ENCODE data around the gene ASF1B.
"Not testable (repeated sequence)": the region's sequence is repeated elsewhere in the genome, so short reads cannot be mapped to it uniquely, and the experiment has no call there.

The ASF1B gene

DNA sequence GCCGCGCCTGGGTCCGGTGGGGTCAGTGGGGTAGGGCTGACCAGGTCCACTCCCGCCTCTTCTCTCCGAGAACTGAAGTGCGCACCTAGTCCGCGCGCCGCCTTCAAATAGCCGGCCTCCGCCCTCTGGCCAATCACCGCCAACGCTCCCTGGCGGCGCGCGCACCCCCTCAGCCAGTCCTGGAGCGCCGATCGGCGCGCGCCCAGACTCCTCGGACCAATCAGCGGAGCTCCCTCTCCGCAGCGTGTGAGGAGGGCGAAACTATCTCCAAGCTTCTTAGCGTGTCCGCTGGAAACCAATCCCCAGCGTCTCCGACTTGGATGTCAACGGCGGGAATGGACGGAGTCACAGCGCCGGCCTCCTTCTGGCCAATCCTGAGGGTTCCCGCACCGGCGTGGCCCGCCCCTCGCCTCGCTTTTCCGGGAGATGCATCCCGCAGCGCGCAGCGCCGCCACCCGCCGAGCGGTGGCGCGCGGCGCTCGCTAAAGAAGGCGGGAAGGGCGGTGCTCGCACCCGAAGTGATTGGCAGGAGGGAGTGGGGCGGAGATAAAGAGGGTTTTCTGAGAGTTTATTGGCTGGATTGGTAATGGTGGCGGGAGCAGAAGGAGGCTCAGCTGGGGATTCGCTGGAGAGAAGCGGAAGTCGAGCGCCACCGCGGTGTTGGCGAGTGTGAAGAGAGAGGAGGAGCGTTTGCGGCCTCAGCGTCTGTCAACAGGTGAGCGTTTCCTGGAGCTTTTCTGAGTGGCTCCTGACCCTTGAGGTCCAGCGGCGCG, at the start of gene ASF1B:
TSS of gene ASF1B (minus strand) at position 81 of the 773 bp plus-strand sequence. CDS start 133 bp downstream, outside the sequence.
- FAIRE-seq, result peak; percentile 98

DNA sequence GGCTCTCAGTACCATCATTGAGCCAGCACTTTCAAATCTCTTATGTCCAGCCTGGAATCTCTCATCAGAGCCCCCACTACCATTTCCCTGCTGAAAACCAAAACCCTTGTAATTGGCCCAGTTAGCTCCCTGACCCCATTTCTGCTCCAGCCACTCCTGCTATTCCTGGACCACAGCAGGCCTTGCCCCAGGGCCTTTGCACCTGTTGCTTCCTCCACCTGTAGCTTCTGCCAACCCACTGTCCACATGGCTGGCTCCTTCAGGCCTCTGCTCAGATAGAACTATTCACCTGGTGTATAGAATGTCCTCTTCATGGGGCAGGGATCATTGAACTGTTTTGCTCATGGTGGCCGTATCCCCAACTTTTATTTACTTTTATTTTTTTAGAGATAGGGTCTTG, 49.3 kb upstream of the ASF1B start:
- not testable (repeated sequence) for FAIRE-seq

DNA sequence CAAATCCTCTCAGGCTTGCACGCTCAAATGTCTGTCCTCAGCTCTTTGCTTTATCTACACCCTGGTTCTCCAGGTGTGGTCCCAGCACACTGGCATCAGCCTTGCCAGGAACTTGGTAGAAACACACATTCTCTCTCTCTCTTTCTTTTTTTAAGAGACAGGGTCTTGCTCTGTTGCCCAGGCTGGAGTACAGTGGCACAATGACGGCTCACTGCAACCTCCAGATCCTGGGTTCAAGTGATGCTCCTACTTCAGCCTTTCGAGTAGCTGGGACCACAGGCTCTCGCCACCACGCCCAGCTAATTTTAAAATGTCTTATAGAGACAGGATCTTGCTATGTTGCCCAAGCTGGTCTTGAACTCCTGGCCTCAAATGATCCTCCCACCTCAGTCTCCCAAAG, 48.8 kb upstream of the ASF1B start:
- FAIRE-seq, result no peak

DNA sequence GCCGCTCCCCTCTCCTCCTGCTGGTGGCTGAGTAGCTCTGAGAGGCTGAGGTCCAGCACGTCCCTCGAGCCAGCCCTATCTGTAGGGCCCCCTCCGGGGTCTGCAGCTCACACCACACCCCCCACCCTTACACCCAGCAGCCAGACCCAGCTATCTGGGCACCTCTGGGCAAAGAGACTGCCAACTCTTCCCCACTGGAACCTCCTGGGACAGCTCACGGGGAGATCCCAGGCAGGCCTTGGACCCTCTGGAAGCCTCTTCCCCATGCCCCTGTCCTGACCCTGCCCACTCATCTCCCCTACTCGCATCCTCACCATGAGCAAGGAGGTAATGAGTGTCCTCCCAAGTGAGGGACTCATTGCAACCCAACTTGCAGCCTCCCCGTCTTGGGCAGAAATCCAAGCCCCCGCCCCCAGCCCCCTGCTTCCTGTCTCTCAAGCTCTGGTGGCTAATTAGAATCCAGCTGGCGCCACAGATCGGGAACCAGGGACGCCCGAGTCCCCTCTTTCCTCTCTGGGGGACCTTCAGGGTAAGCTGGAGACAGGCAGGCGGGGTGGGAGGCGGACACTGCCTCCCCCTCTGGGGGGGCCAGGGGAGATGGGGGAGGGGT, 47.5 kb upstream of the ASF1B start:
- no peak for FAIRE-seq

DNA sequence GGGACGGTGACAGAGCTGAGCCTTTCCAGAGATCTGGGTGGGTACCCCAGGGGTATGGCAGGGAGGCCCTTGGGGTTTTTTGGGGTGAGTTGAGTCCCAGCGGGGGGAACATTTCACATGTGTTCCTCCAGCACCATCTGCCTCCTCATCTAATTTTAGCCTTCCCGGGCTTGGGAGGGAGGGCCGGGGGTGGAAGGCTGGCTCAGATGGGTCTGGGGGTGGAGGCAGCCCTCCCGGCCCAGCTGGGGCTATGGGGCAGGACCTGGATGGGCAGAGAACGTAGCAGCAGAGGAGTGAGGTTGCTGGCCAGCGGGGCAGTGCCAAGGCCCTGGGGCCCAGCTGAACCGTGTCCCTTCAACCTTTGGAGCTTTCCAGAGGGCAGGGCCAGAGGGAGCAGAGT, 46.1 kb upstream of the ASF1B start:
- no peak for FAIRE-seq

DNA sequence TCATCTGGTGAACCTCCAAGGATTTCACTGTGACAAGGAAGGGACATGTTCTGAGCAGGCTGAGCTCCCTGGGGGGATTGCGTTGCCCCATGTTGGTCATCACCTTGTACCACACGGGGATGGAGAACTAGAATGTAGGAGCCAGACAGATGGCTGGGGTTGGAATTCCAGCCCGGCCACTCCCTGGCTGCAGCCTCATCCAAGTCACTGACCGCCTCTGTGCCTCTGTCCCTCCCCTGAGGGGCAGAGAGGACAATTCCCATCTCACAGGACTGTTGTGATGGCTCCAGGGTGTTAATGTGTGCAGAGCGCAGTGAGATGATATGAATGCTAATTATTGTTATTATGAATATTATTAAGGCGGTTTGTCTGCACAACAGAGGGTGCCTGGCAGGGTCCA, 45.5 kb upstream of the ASF1B start:
- no peak for FAIRE-seq

DNA sequence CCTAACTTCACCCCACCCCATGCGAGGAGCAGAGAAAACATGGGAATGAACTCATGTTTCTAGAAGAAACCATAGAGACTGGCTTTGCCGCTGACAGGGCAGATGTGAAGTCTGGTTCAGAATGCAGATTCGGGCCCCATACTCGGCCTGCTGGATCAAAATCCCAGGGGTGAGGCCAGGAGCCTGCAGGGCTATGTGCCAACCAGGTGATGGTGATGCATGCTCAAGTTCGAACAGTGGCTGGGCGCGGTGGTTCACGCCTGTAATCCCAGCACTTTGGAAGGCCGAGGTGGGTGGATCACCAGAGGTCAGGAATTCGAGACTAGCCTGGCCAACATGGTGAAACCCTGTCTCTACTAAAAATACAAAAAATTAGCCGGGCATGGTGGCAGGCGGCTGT, 44.8 kb upstream of the ASF1B start:
- FAIRE-seq, result not testable (repeated sequence)

DNA sequence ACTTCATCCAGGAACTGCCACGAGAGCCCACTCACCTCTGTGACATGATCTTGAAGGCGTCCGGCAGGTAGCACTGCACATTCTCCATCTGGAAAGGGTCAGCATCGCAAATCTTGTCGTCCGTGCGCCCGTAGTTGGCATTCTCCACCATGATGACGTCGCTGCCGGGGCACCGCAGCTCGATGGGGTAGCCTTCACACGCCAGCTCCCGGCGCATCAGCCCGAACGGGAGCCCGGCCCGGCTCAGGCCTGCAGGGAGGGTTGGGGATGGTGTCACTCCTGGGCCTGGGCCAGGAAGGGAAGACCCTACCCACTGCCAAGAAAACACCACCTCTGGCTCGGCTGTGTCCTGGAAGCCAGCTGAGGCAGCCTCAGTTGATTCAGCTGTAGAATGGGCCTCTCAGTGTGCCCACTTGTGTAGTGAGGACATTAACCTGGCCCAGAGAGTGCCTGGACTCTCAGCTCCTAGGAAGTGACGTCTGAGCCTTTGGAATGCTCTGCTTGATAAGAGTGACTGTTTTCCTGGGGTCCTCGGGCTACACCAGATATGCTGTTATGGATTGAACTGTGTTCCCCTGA, 41.2 kb upstream of the ASF1B start:
- no peak for FAIRE-seq

DNA sequence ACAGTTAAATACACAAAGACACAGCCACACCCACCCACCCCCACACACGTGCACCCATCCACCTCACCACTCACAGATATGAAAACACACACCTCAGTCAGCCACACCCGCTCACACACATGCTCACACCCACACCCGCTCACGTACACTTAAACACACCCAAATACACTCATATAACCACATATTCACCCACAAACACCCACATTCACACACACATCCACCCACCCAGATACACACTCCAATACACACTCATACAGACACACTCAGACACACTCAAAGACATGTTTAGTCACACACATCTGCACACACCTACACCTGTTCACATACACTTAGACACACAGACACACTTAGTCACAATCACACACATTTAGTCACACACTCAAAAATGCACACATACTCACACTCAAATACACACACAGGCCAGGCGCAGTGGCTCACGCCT, 39.0 kb upstream of the ASF1B start:
- FAIRE-seq, result no peak

DNA sequence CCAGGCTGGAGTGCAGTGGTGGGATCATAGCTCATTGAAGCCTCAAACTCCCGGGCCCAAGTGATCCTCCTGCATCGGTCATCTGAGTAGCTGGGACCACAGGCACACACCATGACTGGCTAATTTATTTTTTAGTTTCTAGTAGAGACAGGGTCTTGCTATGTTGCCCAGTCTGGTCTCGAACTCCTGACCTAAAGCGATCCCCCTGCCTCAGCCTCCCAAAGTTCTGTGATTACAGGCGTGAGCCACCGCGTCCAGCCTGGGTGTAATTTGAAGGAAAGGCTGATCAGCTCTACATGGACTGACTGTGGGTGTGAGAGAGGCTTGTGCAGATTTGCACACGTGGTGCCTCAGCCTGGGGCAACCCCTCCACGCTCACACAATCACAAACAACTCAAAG, 38.5 kb upstream of the ASF1B start:
- no peak for FAIRE-seq

DNA sequence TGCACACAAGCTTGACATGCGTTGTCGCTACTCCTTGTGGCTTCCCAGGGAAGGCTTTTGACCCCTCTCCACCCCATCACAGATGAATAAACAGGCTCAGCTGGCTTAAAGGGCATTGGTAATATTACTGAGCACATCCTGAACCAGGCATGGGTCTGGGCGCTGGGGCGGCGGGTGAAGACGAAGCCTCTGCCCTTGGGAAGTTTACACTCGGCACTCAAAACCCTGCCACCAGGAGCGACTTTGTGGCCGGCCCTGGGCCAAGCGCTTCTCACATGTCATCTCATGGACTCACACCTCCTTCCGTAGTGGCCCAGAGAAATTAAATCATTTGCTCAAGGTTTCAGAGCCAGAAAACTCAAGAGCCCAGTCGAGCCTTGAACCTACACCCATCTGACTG, 32.6 kb upstream of the ASF1B start:
- FAIRE-seq, result no peak

DNA sequence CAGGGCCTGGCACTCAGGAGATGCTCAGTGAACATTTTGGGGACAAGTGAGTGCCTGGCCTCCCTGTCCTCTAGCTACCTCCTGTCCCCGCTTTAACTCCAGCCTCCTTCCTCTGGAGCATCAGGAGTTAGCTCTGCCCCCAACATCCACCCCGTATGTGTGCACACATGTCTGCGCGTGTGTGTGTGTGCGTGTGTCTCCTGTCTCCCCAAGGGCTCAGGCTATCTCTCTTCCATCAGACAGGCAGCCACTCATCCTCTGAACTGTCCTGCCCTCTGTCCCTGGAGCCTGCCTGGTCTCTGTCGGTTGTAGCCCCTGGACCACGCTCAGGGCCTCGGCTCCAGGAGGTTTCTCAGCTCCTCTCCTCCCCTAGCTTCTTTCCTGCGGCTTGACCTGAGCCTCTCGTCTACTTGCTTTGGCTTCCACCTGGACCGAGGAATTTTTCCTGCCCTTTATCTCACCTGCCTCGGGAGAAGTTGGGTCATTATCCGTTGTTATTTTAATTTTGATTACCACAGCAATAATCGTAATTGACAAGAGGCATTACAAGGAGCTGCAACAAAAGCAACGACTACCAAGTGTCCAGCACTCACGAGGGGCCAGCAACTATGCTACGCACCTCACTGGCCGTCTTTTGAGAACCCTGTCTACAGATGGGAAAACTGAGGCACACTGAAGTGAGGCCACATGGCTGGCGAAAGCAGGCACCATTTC, 32.0 kb upstream of the ASF1B start:
- FAIRE-seq, result no peak

DNA sequence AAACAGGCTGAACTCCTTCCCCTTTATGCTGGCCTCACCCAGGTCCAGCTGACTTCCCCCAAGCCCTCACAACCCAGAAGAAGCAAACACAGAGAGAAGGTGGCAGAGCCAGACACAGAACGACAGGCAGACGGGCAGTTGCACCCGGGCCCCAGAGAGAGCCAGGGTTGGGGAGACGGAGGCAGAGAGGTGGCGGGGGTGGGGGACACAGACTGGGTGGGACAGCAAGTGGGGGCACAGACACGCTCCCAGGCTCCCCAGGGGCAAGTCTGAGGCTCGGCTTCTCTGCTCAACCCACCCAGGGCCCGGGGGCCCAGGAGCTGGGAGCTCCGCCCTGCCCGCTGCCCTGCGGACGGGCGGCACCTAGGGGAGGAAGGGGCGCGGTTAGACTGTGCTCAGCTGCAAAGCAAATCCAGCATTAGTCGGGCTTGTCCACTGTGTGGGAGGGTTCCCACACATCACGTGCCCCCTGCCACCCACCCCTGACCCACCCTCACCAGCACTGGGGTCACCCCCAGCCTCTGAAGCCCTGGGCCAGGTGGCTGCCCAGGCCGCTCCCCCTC, 31.3 kb upstream of the ASF1B start:
- FAIRE-seq, result no peak

DNA sequence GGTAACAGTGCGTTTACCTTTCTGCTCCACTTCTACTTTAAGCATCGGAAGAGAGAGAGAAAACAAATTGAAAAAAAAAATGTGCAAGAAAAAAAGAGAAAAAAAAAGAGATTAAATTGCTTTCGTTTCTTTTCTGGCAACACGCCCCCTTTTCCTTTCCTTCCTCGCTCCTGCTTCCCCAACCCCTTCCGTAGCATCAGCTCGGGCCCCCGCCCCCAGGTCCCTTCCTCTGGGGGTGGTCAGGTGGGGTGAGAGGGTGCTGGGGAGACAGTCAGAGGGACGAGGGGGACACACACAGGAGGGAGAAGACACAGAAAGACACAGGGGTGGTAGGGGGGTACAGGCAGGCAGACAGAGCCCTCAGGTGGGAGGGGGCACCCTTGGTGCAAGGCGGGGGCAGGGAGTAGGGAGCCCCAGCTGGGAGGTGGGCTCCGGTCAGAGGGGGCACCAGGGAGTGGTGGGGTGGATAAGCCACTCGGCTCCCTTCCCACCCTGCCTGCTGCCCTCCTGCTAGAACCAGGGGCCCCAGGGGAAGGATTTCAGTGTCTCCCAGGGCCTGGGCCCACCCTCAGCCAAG, 30.7 kb upstream of the ASF1B start:
- FAIRE-seq, result no peak

DNA sequence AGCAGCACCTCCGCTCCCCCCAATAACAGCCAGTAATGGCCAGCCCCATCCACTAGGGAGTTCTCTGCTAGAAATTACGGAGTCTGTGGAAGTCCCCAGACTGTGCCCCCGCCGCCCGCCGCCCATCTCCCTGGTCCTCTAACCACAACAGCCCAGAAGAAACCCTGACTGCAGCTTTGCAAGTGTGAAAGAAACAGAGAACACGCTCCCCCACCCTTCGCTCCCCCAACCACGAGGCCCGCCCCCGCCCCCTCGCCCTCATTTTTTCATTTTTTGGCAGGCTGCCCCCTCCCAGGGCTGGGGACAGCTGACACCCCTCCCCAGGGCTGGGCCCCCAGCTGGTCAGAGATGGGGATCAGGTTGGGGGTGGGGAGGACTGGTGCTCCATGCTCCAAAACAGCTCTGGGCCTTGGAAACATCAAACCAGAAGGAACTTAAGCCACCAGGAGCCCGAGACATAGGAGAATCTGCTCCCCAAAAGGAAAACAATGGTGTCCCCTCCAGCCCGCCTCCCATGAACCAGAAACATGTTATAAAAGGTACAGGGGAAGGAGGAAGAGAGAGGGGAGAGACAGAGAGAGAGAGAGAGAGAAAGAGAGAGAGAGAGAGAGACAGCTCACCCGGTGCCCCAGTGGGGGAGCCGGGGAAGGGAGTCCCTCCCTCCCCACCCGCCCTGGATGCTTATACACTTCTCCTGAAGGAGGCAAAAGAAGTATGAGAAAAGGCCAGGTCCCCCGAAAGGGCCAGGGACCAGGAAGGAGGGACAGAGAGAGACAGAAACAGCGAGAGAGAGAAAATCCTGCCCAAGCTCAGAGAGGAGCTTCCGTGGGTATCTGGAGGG, 29.8 kb upstream of the ASF1B start:
- no peak for FAIRE-seq

DNA sequence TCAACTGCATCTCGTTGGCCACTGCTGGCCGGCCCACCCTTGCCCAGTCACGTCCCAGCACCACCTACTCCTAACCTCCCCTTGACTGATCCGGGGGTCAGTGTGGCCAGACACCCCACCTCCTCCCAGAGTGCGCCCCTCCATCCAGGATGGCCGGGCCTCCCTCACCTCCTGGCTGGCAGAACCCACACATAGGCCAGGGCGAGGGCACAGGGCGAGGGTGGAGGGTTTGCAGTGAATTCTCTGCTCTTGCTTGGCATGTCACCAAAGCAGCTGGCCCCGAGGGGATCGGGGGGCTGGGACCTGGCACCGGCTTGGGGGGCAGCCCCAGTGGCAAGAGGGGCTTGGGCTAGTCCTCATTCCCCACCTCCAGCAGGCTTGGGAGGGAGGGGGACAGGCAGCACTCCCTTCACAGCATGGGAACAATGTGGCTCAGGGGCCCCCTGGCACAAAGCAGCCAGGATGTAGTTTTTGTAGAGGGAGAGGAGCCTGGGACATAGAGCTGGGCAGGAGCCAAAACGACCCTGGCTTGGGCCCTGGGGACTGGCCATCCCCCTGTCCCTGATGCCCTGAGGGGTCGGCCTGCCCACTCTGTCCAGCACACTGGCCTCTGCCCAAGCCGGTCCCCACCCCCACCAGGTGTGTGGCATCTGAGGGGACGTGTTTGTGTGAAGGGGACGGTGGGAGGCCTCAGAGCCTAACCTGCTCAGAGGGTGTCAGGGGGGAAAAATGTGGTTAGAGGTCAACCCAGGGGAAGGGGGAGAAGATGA, 28.5 kb upstream of the ASF1B start:
- no peak for FAIRE-seq

DNA sequence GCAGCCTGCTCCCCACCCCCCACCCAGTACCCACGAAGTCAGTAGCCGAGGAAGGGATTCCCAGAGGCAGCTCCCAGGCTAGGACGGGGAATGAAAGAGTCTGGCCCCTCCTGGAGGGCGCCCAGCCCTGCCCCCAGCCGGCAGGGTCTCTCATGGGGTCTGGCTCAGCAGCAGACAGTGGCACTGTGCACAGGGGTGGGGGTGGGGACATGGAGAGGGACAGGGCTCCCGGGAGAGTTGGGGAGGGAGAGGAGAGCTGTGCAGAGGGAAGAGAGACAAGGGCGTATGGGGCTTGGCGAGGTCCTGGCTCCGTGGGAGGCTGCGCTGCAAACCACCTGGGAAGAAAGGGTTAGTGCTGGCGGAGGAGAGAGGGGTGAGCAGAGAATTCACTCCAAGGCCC, 27.7 kb upstream of the ASF1B start:
- FAIRE-seq, result no peak

DNA sequence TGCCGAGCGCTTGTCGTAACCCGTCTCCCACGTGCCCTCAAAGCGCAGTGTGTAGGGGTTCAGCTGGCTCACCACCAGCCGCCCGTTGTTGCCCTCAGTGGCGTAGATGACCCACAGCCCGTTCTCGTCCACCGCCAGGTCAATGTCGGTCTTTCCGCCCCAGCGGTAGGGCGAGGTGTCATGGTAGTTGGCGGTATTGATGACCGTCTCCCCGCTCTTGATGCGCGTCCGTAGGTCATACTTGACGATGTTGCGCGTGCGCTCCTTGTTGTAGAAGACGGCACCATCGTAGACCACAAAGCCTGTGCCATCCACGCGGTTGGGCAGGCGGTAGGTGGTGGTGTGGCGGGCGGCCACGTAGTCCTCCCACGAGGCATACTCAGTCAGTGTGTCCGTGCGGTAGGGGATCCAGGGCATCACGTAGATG, 26.5 kb upstream of the ASF1B start:
- FAIRE-seq, result no peak

DNA sequence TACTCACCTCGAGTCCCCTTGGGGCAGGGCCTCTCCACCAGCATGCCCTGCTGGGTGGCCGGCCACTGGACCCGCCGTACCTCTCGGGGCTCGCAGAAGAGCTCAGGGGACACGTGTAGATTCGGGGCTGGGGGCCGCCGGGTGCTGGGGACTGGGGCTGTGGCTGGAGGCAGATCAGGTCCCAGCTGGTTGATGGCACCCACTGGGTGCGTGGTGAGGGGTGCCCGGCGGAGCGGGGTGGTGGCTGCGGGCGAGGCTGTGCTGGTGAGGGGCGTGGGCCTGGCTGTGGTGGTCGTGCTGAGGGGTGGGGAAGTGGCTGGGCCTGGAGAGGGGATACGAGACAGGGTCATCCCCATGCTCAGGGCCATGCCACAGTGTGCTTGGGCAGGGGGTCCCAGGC, 24.9 kb upstream of the ASF1B start:
- no peak for FAIRE-seq

DNA sequence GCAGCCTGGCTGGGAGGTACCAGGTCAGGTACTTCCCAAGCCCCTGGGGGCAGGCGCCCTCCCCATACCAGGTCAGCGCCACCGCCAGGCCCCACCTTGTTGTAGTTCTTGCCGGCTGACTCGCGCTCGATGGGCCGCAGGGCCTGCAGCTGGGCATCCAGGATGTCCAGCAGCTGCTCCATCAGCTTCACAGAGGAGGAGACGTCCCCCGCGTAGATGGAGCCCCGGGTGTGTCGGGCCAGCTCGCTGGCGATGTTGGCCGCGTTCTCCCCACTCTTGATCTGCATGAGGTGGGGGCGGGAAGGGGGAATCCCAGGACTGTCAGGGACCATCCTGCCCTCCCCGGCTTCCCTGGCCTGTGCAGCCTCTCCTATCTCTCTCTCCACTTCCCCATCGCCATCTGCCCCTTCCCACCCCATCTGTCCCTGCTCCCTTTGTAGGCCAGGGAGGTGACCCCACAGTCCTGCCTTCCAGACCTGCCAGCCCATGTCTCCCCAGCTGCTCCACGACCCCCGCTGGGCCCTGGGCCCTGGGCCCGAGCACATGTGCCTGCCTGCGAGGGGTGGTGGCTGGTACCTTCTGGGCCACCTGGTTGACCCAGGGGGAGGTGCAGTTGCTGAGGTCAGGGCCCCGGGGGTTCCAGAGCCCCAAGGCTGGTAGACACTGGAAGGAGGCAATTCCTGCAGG, 23.8 kb upstream of the ASF1B start:
- no peak for FAIRE-seq

DNA sequence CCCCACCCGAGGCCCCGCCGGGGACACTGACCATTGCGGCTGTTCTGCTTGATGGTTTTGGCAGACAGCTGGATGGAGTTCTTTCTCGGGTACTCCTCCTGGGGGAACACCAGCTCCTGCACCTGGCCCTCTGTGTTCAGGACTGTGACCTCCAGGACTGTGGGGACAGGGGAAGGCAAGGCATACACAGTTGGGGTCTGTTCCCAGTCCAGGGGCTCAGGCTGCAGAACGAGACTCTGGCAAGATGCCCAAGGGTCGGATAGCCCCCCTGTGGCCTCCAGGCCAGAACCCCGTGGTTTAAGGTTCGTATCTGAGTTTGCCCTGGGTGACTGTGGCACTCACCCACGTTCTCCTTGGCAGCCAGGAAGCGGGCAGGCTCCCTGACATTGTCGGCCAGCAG, 22.7 kb upstream of the ASF1B start:
- FAIRE-seq, result no peak

Measured in A204.1 (cell line).